HG02588 (cell line): ENCODE measurements around the gene CNTN1.

ENCODE experiments used
- ATAC-seq: cut with Tn5 transposase; IDR thresholded peaks from one replicate; pipeline ENCODE4 v1.9.1; 2021; ENCODE audit warnings: mild to moderate bottlenecking, moderate library complexity; ENCODE audit not compliant: unreplicated experiment

Gene CNTN1

GRCh38 chr12:40834321-40834720 is 142.1 kb downstream of the CNTN1 start:
- no peak for ATAC-seq

- no peak for ATAC-seq
Observed at GRCh38 chr12:40837891-40838429, 145.7 kb downstream of the CNTN1 start.

DNA sequence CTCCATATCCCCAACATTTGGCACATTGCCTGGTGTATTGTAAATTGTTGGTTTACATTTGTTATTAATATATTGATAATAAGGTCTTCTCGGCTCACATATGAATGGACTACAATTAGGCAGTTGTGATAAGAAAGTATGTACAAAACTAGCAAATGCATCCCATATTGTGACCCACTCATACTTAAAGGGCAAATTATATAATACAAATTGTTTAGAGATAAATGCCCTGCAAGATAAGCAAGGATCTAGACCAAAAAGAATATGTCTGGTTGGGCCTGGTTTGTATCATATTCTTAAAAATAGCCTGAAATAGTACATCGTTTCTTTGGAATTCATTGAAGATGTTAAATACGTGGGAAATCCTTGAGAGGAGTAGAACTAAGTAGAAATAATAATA is 151.3 kb downstream of the CNTN1 start:
- no peak for ATAC-seq

DNA sequence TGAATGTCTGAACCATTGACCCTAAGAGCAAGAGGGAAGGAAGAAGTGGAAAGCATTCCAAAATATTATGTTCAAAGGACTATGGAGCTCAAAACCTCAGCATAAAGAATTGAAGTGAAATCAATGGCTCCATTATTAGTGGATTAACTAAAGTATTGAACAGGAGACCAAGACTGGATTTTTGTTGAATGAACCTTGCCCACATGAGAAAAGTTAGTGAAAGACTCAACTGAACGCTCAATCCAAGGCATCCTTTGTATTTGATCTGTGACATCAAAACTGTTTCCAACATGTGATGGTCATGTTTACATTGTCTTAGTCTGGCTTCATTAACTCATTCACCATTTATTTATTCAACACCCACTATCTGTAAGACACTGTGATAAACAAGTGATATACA is 161.0 kb downstream of the CNTN1 start:
- no peak for ATAC-seq

GRCh38 chr12:40854604-40855003 is 162.4 kb downstream of the CNTN1 start:
- no peak for ATAC-seq

DNA sequence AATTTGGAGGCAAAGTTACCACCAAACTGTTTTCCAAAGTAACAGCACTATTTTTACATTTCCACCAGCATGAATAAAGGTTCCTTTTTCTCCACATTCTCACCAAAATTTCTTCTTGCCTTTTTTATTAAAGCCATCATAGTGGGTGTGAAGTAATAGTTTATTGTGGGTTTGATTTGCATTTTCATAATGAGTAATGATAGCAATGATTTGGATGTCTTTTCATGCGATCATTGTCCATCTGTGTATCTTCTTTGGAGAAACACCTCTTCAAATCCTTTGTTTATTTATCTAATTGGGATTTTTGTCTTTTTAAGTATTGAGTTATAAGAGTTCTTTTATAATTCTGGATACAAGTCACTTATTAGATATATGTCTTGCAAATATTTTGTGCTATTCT is 172.7 kb downstream of the CNTN1 start:
- no peak for ATAC-seq

- ATAC-seq: no peak
Observed at GRCh38 chr12:40870981-40871380, 178.7 kb downstream of the CNTN1 start.

DNA sequence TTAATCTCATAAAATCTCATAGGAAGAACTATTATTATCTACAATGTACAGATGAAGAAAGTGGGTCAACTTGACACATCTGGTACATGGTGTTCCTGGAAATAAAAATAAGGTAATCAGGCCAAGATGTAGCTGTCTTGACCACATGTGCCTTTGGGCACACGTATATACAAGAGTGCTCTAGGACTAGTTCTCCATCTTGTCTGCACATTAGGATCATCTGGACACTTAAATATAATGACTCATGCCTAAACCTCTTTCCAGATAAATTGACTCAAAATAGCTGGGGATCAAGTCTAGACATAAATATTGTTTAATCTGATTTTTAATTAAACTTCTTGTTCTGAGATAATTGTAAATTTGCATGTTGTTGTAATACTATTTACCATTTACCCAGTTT is 182.6 kb downstream of the CNTN1 start:
- ATAC-seq: no peak

GRCh38 chr12:40889329-40889728 is 197.1 kb downstream of the CNTN1 start:
- no peak for ATAC-seq

- no peak for ATAC-seq
Observed at GRCh38 chr12:40892528-40892927, 200.3 kb downstream of the CNTN1 start.

GRCh38 chr12:40898505-40898904 is 206.3 kb downstream of the CNTN1 start:
- no peak for ATAC-seq

DNA sequence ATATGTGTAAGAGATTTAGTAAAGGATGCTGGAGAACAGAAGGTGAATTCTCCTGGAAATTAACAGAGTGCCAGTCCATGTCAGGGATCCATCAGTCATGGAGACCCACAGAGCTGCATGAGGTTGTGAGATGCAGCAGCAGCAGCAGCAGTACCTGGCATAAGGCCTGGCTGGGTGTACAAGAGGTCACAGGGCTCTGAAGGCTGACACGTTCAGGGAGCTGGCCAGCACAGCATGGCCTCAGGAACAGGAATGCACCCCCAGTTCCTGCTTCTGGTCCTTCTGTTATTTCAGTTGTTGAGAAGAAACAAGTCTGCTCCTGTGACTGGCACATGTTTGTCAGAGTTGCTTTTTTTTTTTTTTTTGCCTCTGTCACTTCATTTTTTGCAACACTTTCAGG is 210.8 kb downstream of the CNTN1 start:
- no peak for ATAC-seq

- ATAC-seq: no peak
Observed at GRCh38 chr12:40907115-40907527, 214.9 kb downstream of the CNTN1 start.

- no peak for ATAC-seq
Observed at GRCh38 chr12:40911676-40912075, 219.4 kb downstream of the CNTN1 start.

DNA sequence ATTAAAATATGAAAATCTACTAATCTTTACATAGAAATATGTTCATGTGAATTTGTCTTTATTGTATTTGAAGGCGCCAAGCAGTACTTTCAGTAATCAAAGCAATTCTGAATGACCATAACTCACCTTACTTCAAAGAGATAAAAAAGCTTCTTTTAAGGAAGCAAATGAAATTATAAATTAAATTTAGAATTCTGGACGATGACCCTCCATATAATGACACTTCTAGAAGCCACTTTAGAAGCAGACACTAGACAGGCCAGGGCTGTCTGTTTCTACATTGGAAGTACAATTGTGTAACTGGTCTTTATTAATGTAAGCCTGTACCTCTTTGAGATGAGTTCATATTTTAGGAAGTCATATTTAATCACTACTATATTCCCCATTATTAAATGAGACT is 222.9 kb downstream of the CNTN1 start:
- ATAC-seq: no peak

- no peak for ATAC-seq
Observed at GRCh38 chr12:40917561-40917960, 225.3 kb downstream of the CNTN1 start.

DNA sequence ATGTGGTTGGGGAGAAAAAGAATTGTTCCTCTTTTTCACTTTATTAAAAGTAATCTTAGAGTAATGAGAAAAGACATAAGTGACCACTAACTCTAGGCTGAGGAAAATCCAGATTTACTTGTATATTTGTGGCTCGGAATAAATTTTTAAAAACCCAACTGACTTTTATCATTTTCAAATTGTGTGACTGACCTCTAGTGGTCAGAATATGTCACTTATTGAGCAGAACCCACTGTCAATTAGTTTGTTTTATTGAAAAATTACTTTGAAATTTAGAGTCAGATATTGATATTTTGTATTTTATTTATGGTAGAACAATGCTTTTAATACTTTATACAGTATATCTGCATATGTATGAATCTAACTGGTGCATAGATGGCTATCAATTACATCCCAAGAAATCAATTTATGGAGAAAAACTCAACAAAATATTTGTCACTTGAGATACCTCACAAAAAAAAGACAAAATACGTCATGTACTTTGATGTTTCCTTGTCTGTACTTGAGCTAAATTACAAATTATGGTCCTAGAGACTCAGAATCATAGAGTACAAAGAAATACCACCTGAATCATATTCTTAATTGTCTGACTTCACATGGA is 229.4 kb downstream of the CNTN1 start:
- ATAC-seq: no peak

- no peak for ATAC-seq
Observed at GRCh38 chr12:40937891-40938290, 245.7 kb downstream of the CNTN1 start.

DNA sequence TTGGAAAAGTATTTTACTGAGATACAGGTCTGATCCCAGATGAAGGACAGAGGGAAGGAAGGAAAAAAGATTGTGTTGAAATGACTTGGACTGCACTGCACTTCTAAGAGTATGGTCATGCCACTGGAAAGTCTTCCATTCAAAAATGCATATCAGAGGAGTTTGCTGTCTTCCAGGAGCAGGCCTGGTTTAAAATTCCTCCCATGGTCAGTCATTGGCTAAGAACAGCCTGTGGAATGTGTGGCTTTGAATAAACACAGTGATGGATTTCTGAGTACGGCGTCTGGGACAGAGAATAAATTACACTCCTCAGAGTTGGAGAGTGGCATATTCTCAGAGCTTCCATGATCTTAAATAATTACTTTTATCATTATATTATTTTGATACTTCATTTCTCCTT is 250.1 kb downstream of the CNTN1 start:
- no peak for ATAC-seq

- no peak for ATAC-seq
Observed at GRCh38 chr12:40945772-40946171, 253.5 kb downstream of the CNTN1 start.

DNA sequence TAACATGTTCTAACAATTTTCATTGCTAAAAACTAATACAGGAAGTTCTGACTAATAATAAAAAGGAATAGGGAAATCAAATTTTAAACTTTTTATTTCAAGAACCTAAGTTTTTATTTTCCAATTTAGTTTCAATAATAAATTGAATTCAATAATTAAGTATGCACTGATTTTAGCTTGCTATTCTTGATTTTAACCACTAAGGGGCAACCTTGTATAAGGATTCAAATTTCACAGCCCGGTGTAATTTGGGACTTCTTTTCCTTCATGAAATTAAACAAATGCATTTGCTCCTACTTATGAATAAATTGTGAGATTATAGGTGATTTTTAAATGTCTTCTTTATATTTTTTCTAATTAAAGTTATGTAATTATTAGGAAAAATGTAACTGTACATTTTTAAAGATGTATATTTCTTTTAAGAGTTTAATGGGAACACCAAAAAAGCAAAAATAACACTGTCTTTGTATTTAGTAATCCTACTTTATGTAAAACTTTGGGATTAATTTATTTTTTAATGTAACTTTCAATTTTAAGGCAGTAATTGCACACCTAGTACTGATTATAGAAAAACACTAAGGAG is 254.5 kb downstream of the CNTN1 start:
- no peak for ATAC-seq

GRCh38 chr12:40947797-40948196 is 255.6 kb downstream of the CNTN1 start:
- ATAC-seq: no peak

DNA sequence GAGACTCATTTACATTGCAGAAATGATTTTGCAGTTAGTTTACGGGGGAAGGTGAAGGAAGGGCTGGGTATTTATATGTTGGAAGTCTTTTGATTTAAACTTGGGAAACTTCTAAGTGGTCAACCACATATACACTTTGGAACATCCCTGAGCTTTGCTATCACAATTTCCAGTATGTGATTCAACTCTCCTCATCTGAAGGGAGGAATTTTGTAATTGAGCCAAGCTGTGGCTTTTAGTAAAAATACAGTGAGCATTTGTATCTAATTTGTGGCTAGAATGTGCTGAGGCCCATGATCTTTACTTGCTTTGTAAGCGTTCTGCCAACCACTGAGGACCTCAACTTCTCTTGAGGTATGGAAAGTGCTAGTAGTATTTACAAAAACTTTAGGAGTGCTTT is 260.8 kb downstream of the CNTN1 start:
- ATAC-seq: no peak
